GM12878 (cell line): Measurements from ENCODE around the gene OTOG. TPM values are rescaled to one million over a fixed set of nuclear protein-coding genes. Genes with fewer than 3 reads are reported as not detected.

Experiments used
- ATAC-seq: fragments of 200-7000 bp; cut with Tn5 transposase; 3 replicates; pipeline ENCODE4 v1.9.1; 2020; ENCODE audit warnings: mild to moderate bottlenecking, moderate library complexity
- BruUV-seq: library from RNA; stranded (reverse); fragments of 400-500 nt; replicated peaks from 2 replicates; lab custom pipeline; 2021; lab: Mats Ljungman, UMichigan
- CTCF ChIA-PET: fragments of 300-600 bp; sonication (Branson Sonifier 250); formaldehyde crosslinking; extraction: SDS; loops from one replicate; lab custom pipeline; 2021; ENCODE audit warnings: inconsistent platforms; lab: Yijun Ruan, JAX
- POLR2A ChIA-PET: fragments of 350-600 bp; formaldehyde crosslinking; extraction: SDS; loops from one replicate; lab custom pipeline; 2021; ENCODE audit warnings: inconsistent platforms; lab: Charles Lee
- RAD21 ChIA-PET: fragments of 300-600 bp; sonication (Branson Sonifier 250); formaldehyde crosslinking; loops from one replicate; lab custom pipeline; 2023; ENCODE audit warnings: antibody characterized with exemption; ENCODE audit not compliant: unreplicated experiment; lab: Charles Lee
- SMC1A ChIA-PET: fragments of 300-600 bp; sonication (Branson Sonifier 250); formaldehyde crosslinking; loops from one replicate; lab custom pipeline; 2023; ENCODE audit not compliant: unreplicated experiment, uncharacterized antibody; lab: Charles Lee
- DNase-seq: peaks from one replicate; pipeline ENCODE4 v3.0.0-alpha.2; 2011; ENCODE audit warnings: low read depth, low spot score
- FAIRE-seq: peaks from 3 replicates; lab custom pipeline; 2011; peaks lifted over from hg19 to GRCh38; lab: Jason Lieb, UNC
- H2AFZ ChIP-seq: 2 replicates; pipeline ENCODE4 v1.6.0; 2011; ENCODE audit warnings: low read depth, low read length, control low read depth; ENCODE audit not compliant: control insufficient read depth
- H3K27ac ChIP-seq: 2 replicates; pipeline ENCODE4 v1.5.1; 2011; ENCODE audit warnings: control low read depth; ENCODE audit not compliant: control insufficient read depth, insufficient read depth
- H3K27me3 ChIP-seq, 2 experiments: replicated peaks in 1 of 2; 2 replicates each; pipeline versions ENCODE4 v1.6.0 to v1.6.1; 2011; ENCODE audit warnings: low read length in 1 of 2; ENCODE audit not compliant: control insufficient read depth in 2 of 2, insufficient read depth in 2 of 2
- H3K36me3 ChIP-seq, 2 experiments: 2 replicates each; pipeline ENCODE4 v1.5.1; 2011; ENCODE audit warnings: low read length in 1 of 2; ENCODE audit not compliant: control insufficient read depth in 2 of 2, insufficient read depth in 2 of 2
- H3K4me1 ChIP-seq: 2 replicates; pipeline ENCODE4 v1.6.1; 2011; ENCODE audit warnings: mild to moderate bottlenecking, low read length, moderate library complexity, mixed read lengths; ENCODE audit not compliant: control insufficient read depth, insufficient read depth
- H3K4me2 ChIP-seq: 2 replicates; pipeline ENCODE4 v1.6.0; 2011; ENCODE audit warnings: control low read depth; ENCODE audit not compliant: control insufficient read depth, insufficient read depth
- H3K4me3 ChIP-seq: fragments of 200-600 bp; sonication (generic); 2 replicates; pipeline ENCODE4 v1.5.1; 2016
- H3K79me2 ChIP-seq: 2 replicates; pipeline ENCODE4 v1.6.0; 2011; ENCODE audit warnings: low read length; ENCODE audit not compliant: control insufficient read depth, insufficient read depth
- H3K9ac ChIP-seq: 2 replicates; pipeline ENCODE4 v1.8.0; 2011; ENCODE audit warnings: low read length, control low read depth, mixed read lengths; ENCODE audit not compliant: control insufficient read depth, insufficient read depth
- H3K9me3 ChIP-seq: replicated peaks from 3 replicates; pipeline ENCODE4 v1.5.1; 2011; ENCODE audit warnings: mild to moderate bottlenecking, low read length; ENCODE audit not compliant: control insufficient read depth, insufficient read depth
- H4K20me1 ChIP-seq: 2 replicates; pipeline ENCODE4 v1.6.0; 2011; ENCODE audit not compliant: control insufficient read depth, insufficient read depth
- ATF7 ChIP-seq: fragments of 450-650 bp; IDR thresholded peaks from 2 replicates; pipeline ENCODE4 v1.6.1; 2016; ENCODE audit warnings: low read depth, mild to moderate bottlenecking
- CBFB ChIP-seq: IDR thresholded peaks from 2 replicates; pipeline ENCODE4 v1.6.1; 2016; ENCODE audit warnings: antibody characterized with exemption, low read depth
- CHD4 ChIP-seq: fragments of 200-600 bp; sonication (generic); IDR thresholded peaks from 2 replicates; pipeline ENCODE4 v1.6.1; 2016; ENCODE audit warnings: mild to moderate bottlenecking
- EED ChIP-seq: sonication (generic); IDR thresholded peaks from 2 replicates; pipeline ENCODE4 v1.6.1; 2016; ENCODE audit warnings: antibody characterized with exemption, low read depth
- HDAC6 ChIP-seq: fragments of 200-600 bp; sonication (generic); IDR thresholded peaks from one replicate; pipeline ENCODE4 v1.8.0; 2017; ENCODE audit warnings: antibody characterized with exemption; ENCODE audit not compliant: unreplicated experiment
- IKZF2 ChIP-seq, 2 experiments: fragments of 450-650 bp; IDR thresholded peaks; 2 replicates each; pipeline ENCODE4 v1.6.1; 2017; ENCODE audit warnings: mild to moderate bottlenecking in 2 of 2, moderate library complexity in 2 of 2
- JUNB ChIP-seq: IDR thresholded peaks from 2 replicates; pipeline ENCODE4 v1.6.1; 2016; ENCODE audit warnings: antibody characterized with exemption, mild to moderate bottlenecking
- LARP7 ChIP-seq: fragments of 450-650 bp; IDR thresholded peaks from 2 replicates; pipeline ENCODE4 v1.6.1; 2017; ENCODE audit warnings: mild to moderate bottlenecking
- NFYA ChIP-seq: IDR thresholded peaks from 2 replicates; pipeline ENCODE4 v1.6.1; 2011; ENCODE audit warnings: low read depth, mild to moderate bottlenecking, low read length, improper control_type of control experiment, borderline replicate concordance
- RBBP5 ChIP-seq: fragments of 200-600 bp; sonication (generic); conservative IDR thresholded peaks from 2 replicates; pipeline ENCODE4 v1.6.1; 2016
- RELA ChIP-seq: fragments of 450-650 bp; IDR thresholded peaks from 2 replicates; pipeline ENCODE4 v1.8.0; 2014; ENCODE audit warnings: borderline replicate concordance; ENCODE audit not compliant: partially characterized antibody
- SIX5 ChIP-seq: IDR thresholded peaks from 2 replicates; pipeline ENCODE4 v1.6.1; 2011; ENCODE audit warnings: mild to moderate bottlenecking, low read depth, low read length, moderate library complexity; ENCODE audit not compliant: severe bottlenecking
- SMARCA5 ChIP-seq: fragments of 450-650 bp; IDR thresholded peaks from 2 replicates; pipeline ENCODE4 v1.6.1; 2017; ENCODE audit warnings: mild to moderate bottlenecking
- USF2 ChIP-seq: IDR thresholded peaks from 2 replicates; pipeline ENCODE4 v1.6.1; 2011; ENCODE audit warnings: low read depth, low read length, improper control_type of control experiment, borderline replicate concordance
- YBX1 ChIP-seq: fragments of 450-650 bp; IDR thresholded peaks from 2 replicates; pipeline ENCODE4 v1.6.1; 2016; ENCODE audit warnings: antibody characterized with exemption
- ZNF24 ChIP-seq: fragments of 450-650 bp; IDR thresholded peaks from 2 replicates; pipeline ENCODE4 v1.6.1; 2017; ENCODE audit warnings: antibody characterized with exemption, mild to moderate bottlenecking
- WGBS: methylation state at CpG from one replicate; pipeline ENCODE4 v1.1.6; 2016; ENCODE audit warnings: low lambda C conversion rate; ENCODE audit not compliant: insufficient replicate concordance, insufficient coverage; ENCODE audit errors: missing lambda C conversion rate; 5-methylcytosine and 5-hydroxymethylcytosine counted together
- in situ Hi-C: fragments of 300-500 bp; cut with MboI; formaldehyde crosslinking; loops from 9 replicates; pipeline ENCODE4 v1.14.3; 2018; ENCODE audit warnings: mixed read lengths
- intact Hi-C: fragments of 100-400 bp; cut with micrococcal nuclease; formaldehyde crosslinking; loops from one replicate; pipeline ENCODE4 v1.14.2; 2022; ENCODE audit not compliant: unreplicated experiment
- polyA plus RNA-seq, 11 experiments: library from polyadenylated mRNA; depleted of rRNA in 4 of 11; unstranded in 6 of 11; stranded (reverse) in 5 of 11; fragments of >200 nt; fragmentation: Nextera tagmentation in 4 of 11; fragmentation: Illumina TruSeq in 1 of 11; extraction: Ambion mirVana in 4 of 11; extraction: Trizol in 1 of 11; gene quantifications; 1 replicate in 1 of 11; 2 replicates in 10 of 11; pipeline versions ENCODE4 v1.2.1 to v1.2.3, GENCODE V29; 2011 to 2016; ENCODE audit warnings: inconsistent platforms in 2 of 11, missing spikeins in 2 of 11, low read depth in 1 of 11
- total RNA-seq, 4 experiments: library from RNA; depleted of rRNA in 3 of 4; stranded (reverse); fragments of >200 nt in 3 of 4; fragmentation: Illumina TruSeq in 1 of 4; extraction: Trizol in 1 of 4; gene quantifications; 2 replicates each; pipeline versions ENCODE4 v1.2.1 to v1.2.3, GENCODE V29; 2013 to 2021
- TF ChIP-seq, protein P1 (sequence below): fragments of 450-650 bp; IDR thresholded peaks from 2 replicates; pipeline ENCODE4 v1.6.1; 2017; ENCODE audit warnings: antibody characterized with exemption, mild to moderate bottlenecking, moderate library complexity
- TF ChIP-seq, protein P2 (sequence below): IDR thresholded peaks from 2 replicates; pipeline ENCODE4 v1.6.1; 2012; ENCODE audit warnings: low read depth, low read length, improper control_type of control experiment

Gene OTOG
- total and polyA plus RNA-seq, 10 of the 15 experiments (the other 5 are each of a cell fraction or from before 2014, with no cell fraction given) = not detected

- TF ChIP-seq RELA (no peak), HDAC6 (no peak), ATF7 (no peak), ZNF24 (no peak), CHD4 (no peak), JUNB (no peak), LARP7 (no peak), YBX1 (no peak), CBFB (no peak), RBBP5 (no peak), SIX5 (no peak), NFYA (no peak), USF2 (no peak), SMARCA5 (no peak), EED (no peak), IKZF2 (IDR thresholded peaks at IDR 0.05) (no peak)
- TF ChIP-seq, protein P1, sequence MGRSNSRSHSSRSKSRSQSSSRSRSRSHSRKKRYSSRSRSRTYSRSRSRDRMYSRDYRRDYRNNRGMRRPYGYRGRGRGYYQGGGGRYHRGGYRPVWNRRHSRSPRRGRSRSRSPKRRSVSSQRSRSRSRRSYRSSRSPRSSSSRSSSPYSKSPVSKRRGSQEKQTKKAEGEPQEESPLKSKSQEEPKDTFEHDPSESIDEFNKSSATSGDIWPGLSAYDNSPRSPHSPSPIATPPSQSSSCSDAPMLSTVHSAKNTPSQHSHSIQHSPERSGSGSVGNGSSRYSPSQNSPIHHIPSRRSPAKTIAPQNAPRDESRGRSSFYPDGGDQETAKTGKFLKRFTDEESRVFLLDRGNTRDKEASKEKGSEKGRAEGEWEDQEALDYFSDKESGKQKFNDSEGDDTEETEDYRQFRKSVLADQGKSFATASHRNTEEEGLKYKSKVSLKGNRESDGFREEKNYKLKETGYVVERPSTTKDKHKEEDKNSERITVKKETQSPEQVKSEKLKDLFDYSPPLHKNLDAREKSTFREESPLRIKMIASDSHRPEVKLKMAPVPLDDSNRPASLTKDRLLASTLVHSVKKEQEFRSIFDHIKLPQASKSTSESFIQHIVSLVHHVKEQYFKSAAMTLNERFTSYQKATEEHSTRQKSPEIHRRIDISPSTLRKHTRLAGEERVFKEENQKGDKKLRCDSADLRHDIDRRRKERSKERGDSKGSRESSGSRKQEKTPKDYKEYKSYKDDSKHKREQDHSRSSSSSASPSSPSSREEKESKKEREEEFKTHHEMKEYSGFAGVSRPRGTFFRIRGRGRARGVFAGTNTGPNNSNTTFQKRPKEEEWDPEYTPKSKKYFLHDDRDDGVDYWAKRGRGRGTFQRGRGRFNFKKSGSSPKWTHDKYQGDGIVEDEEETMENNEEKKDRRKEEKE = no peak
- TF ChIP-seq, protein P2, sequence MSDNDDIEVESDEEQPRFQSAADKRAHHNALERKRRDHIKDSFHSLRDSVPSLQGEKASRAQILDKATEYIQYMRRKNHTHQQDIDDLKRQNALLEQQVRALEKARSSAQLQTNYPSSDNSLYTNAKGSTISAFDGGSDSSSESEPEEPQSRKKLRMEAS = no peak
- Histone ChIP-seq H3K4me1 (no peaks in the 10 kb centered on the region), H3K79me2 (no peaks in the 10 kb centered on the region), H3K4me2 (no peak overlapping the region), H3K36me3 (no peaks in the 10 kb centered on the region), H4K20me1 (no peaks in the 10 kb centered on the region; the same call in 1 of the 2 replicates), H3K4me3 (no peak overlapping the region), H2AFZ (no peak overlapping the region), H3K27ac (no peak overlapping the region), H3K27me3 (no peaks in the 10 kb centered on the region; a peak in 2 of 4 replicates), H3K9ac (no peak overlapping the region), H3K9me3 (no peaks in the 10 kb centered on the region)
- ATAC-seq = no peak
- intact Hi-C loops (no loop called here), in situ Hi-C loops (no loop called here)
- no peak for DNase-seq
- RAD21 ChIA-PET = no interaction called here
- POLR2A ChIA-PET = no interaction called here
- BruUV-seq = no TSS peak
- no peak for FAIRE-seq
- SMC1A ChIA-PET = no interaction called here
- CTCF ChIA-PET = interaction anchor here (0.8 kb wide), 1 partner anchor 256 kb away, joined by 3 read pairs; no protein-coding TSS in a partner anchor
- WGBS = 0% methylated on average over 2 of the region's 2 CpGs
Observed at GRCh38 chr11:17639781-17640180, 92.7 kb downstream of the OTOG start.
